GM23248 (cell line): ENCODE results near the gene SESN1. TPM values are rescaled to one million over a fixed set of nuclear protein-coding genes. Genes with fewer than 3 reads are reported as not detected.

Source experiments
- DNase-seq: peaks from one replicate; pipeline ENCODE4 v3.0.0-alpha.2; 2015
- H2AFZ ChIP-seq: fragments of 200-600 bp; sonication (generic); 2 replicates; pipeline ENCODE4 v1.6.1; 2016; ENCODE audit warnings: antibody characterized with exemption
- H3F3A ChIP-seq: fragments of 200-600 bp; sonication (generic); 2 replicates; pipeline ENCODE4 v1.6.1; 2016; ENCODE audit warnings: mild to moderate bottlenecking, antibody characterized with exemption, mixed run types; ENCODE audit not compliant: insufficient read depth
- H3K27ac ChIP-seq: fragments of 200-600 bp; sonication (generic); 2 replicates; pipeline ENCODE4 v1.5.1; 2016; ENCODE audit warnings: mild to moderate bottlenecking
- H3K27me3 ChIP-seq: fragments of 200-600 bp; sonication (generic); replicated peaks from 2 replicates; pipeline ENCODE4 v1.6.1; 2016; ENCODE audit warnings: mild to moderate bottlenecking; ENCODE audit not compliant: insufficient read depth
- H3K36me3 ChIP-seq: fragments of 200-600 bp; sonication (generic); 2 replicates; pipeline ENCODE4 v1.6.1; 2016; ENCODE audit warnings: low read depth, mild to moderate bottlenecking
- H3K4me1 ChIP-seq: fragments of 200-600 bp; sonication (generic); 2 replicates; pipeline ENCODE4 v1.6.1; 2016; ENCODE audit warnings: mild to moderate bottlenecking; ENCODE audit not compliant: insufficient read depth
- H3K4me2 ChIP-seq: fragments of 200-600 bp; sonication (generic); one replicate; pipeline ENCODE4 v1.6.1; 2016; ENCODE audit warnings: mild to moderate bottlenecking; ENCODE audit not compliant: unreplicated experiment
- H3K4me3 ChIP-seq: fragments of 200-600 bp; sonication (generic); 2 replicates; pipeline ENCODE4 v1.5.1; 2016; ENCODE audit warnings: mild to moderate bottlenecking
- H3K79me2 ChIP-seq: fragments of 200-600 bp; sonication (generic); 2 replicates; pipeline ENCODE4 v1.6.1; 2016; ENCODE audit warnings: mild to moderate bottlenecking; ENCODE audit not compliant: insufficient read depth
- H3K9ac ChIP-seq: fragments of 200-600 bp; sonication (generic); 2 replicates; pipeline ENCODE4 v1.6.1; 2016; ENCODE audit warnings: mild to moderate bottlenecking
- H3K9me2 ChIP-seq: fragments of 200-600 bp; sonication (generic); 2 replicates; pipeline ENCODE4 v1.6.1; 2016; ENCODE audit warnings: mixed run types, mild to moderate bottlenecking, moderate library complexity; ENCODE audit not compliant: insufficient read depth
- H3K9me3 ChIP-seq: fragments of 200-600 bp; sonication (generic); one replicate; pipeline ENCODE4 v1.6.1; 2017; ENCODE audit warnings: low read depth
- H4K20me1 ChIP-seq: fragments of 200-600 bp; sonication (generic); 2 replicates; pipeline ENCODE4 v1.6.0; 2016; ENCODE audit not compliant: insufficient read depth
- EZH2 ChIP-seq: fragments of 200-600 bp; sonication (generic); IDR thresholded peaks from 2 replicates; pipeline ENCODE4 v1.6.1; 2018; ENCODE audit warnings: antibody characterized with exemption, mild to moderate bottlenecking; ENCODE audit not compliant: insufficient read depth, poor library complexity, severe bottlenecking
- EZH2phosphoT487 ChIP-seq: fragments of 200-600 bp; sonication (generic); IDR thresholded peaks from 2 replicates; pipeline ENCODE4 v1.6.1; 2018; ENCODE audit warnings: antibody characterized with exemption, moderate library complexity, mild to moderate bottlenecking, low read depth; ENCODE audit not compliant: insufficient read depth
- WGBS, 2 experiments: methylation state at CpG; one replicate each; pipeline ENCODE4 v1.1.6; 2015 to 2017; ENCODE audit warnings: low lambda C conversion rate in 2 of 2, low coverage in 1 of 2; ENCODE audit errors: missing lambda C conversion rate in 2 of 2; 5-methylcytosine and 5-hydroxymethylcytosine counted together
- in situ Hi-C: fragments of 300-500 bp; cut with MboI; formaldehyde crosslinking; loops from 2 replicates; pipeline ENCODE4 v1.15.0; 2020
- polyA plus RNA-seq: library from polyadenylated mRNA; unstranded; fragments of >200 nt; fragmentation: Nextera tagmentation; extraction: Ambion mirVana; gene quantifications from 2 replicates; pipeline ENCODE4 v1.2.1, GENCODE V29; 2016
- total RNA-seq: library from RNA; depleted of rRNA; stranded (reverse); fragments of >200 nt; shearing (Covaris generic); gene quantifications from 2 replicates; pipeline ENCODE4 v1.2.3, GENCODE V29; 2014

The SESN1 gene
- total and polyA plus RNA-seq, 2 experiments from 2014 or later = 14.2 to 17.6 TPM

DNA sequence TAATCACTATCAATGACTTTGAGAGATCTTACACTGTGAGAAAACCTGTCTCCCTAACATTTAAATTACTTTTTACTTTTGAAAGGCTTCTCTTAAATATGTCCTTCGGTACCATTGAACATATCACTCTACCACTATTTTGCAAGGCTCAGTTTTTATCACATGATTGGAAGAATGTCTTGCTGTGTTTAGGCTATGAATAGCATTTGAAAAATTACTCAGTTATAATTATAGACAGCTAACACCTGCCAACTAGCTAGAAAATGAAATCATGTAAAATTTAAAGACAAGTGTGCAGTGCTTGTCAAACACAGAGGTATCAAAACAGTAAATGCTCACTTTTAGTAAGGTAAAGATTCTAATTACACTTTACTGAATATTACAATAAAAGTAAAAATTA, 11.0 kb downstream of the SESN1 start:
- 88 to 100% methylated on average over 1 of the region's 1 CpG for WGBS, 2 experiments
- Histone ChIP-seq H3K27me3 (no peaks in the 10 kb centered on the region), H4K20me1 (no peaks in the 10 kb centered on the region), H3K9me2 (no peaks in the 10 kb centered on the region), H3K79me2 (peaks cover 23% of the 10 kb centered on the region), H3K4me2 (no peak overlapping the region), H3K36me3 (peaks cover 4% of the 10 kb centered on the region; the same call in 1 of the 2 replicates), H3K4me3 (no peak overlapping the region), H3K4me1 (no peaks in the 10 kb centered on the region), H3K9ac (no peak overlapping the region), H2AFZ (no peak overlapping the region), H3K27ac (no peak overlapping the region), H3F3A (peaks cover 5% of the 10 kb centered on the region; the same call in 1 of the 2 replicates), H3K9me3 (no peaks in the 10 kb centered on the region)
- in situ Hi-C loops = no loop called here
- TF ChIP-seq EZH2phosphoT487 (no peak), EZH2 (no peak)
- DNase-seq = no peak

DNA sequence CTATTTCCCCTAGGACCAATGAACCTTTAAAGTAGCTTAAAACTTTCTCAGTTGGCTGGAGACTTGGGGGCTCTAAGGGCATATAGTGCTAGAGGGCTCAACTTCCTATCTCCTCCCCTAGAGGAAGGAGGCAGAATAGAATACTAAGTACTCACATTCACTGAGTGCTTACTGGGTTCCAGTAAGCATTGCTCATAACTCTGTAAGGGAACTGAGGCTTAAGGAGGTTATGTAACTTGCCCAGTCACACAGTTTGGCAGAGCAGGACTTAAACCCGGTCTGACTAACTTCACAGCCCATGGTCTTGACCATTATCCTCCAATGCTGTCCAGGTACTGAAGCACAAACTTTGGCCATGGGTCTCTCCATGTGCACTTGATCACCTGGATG, 12.5 kb downstream of the SESN1 start:
- in situ Hi-C loops = no loop called here

DNA sequence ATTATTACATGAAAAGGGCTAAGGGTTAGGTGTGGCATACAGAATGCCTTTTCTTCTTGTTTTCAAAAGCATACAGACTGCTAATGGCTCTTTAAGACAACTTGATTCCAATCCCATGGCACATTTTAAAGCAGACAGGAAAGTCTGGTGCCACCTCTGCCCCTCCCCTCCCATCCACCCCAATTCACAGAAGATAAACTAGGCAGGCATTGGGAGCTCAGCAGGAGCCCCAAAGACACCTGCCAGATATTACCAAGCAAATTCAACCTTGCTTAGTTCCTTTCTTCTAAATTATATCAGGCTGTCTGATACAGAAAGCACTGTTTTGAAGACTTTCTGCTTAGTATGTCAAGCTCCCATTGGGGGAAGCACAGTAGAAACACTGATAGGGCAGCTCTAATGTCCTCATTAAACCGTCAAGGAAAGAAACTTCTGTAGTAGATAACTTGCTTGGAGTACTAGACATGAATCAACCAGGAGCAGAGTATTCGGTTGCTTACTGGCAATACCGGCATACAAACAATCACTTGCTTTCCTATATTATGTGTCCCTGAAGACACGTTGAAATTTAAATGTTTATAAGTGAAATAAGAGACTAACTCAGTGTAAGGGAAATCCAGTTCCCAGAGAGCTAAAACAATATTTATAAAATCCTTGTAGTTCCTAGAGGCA, 13.0 kb downstream of the SESN1 start:
- H4K20me1 ChIP-seq = no peaks in the 10 kb centered on the region
- 82 to 88% methylated on average over 4 of the region's 4 CpGs for WGBS, 2 experiments
- no peak overlapping the region for H3K27ac ChIP-seq
- no peak overlapping the region for H3K4me3 ChIP-seq
- H2AFZ ChIP-seq = no peak overlapping the region
- peaks cover 4% of the 10 kb centered on the region; the same call in 1 of the 2 replicates for H3K36me3 ChIP-seq
- TF ChIP-seq EZH2 = no peak
- TF ChIP-seq EZH2phosphoT487 = no peak
- in situ Hi-C loops = no loop called here
- H3F3A ChIP-seq = peaks cover 5% of the 10 kb centered on the region; the same call in 1 of the 2 replicates
- no peaks in the 10 kb centered on the region for H3K9me2 ChIP-seq
- no peaks in the 10 kb centered on the region for H3K4me1 ChIP-seq
- no peaks in the 10 kb centered on the region for H3K27me3 ChIP-seq
- H3K9ac ChIP-seq = no peak overlapping the region
- no peak for DNase-seq
- peaks cover 13% of the 10 kb centered on the region; the same call in 1 of the 2 replicates for H3K79me2 ChIP-seq
- no peaks in the 10 kb centered on the region for H3K9me3 ChIP-seq
- H3K4me2 ChIP-seq = no peak overlapping the region

More for the DNA sequence above, 12.5 kb downstream of the SESN1 start:
- H3K9ac ChIP-seq = no peak overlapping the region
- H3K79me2 ChIP-seq = peaks cover 15% of the 10 kb centered on the region; the same call in 1 of the 2 replicates
- H3K36me3 ChIP-seq = peaks cover 4% of the 10 kb centered on the region; the same call in 1 of the 2 replicates
- H4K20me1 ChIP-seq = no peaks in the 10 kb centered on the region
- no peaks in the 10 kb centered on the region for H3K9me3 ChIP-seq
- 53 to 57% methylated on average over 1 of the region's 1 CpG for WGBS, 2 experiments
- no peaks in the 10 kb centered on the region for H3K27me3 ChIP-seq
- no peak for TF ChIP-seq EZH2
- no peak for TF ChIP-seq EZH2phosphoT487
- H3F3A ChIP-seq = peaks cover 5% of the 10 kb centered on the region; the same call in 1 of the 2 replicates
- no peak overlapping the region for H3K27ac ChIP-seq
- DNase-seq = peak; percentile 81
- H2AFZ ChIP-seq = no peak overlapping the region
- no peaks in the 10 kb centered on the region for H3K9me2 ChIP-seq
- no peak overlapping the region for H3K4me3 ChIP-seq
- H3K4me2 ChIP-seq = no peak overlapping the region
- no peaks in the 10 kb centered on the region for H3K4me1 ChIP-seq

DNA sequence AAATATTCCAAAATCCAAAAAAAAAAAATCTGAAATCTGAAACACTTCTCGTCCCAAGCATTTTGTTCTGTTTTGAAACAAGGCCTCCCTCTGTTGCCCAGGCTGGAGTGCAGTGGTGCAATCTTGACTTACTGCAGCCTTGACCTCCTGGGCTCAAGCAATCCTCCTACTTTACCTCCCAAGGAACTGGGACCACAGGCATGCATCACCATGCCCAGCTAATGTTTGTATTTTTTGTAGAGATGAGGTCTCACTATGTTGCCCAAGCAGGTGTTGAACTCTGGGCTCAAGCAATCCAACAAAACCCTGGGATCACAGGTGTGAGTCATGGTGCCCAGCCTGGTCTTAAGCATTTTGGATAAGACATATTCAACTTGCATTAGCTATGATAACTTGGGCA, 13.6 kb downstream of the SESN1 start:
- Histone ChIP-seq H2AFZ (no peak overlapping the region), H3K9me3 (no peaks in the 10 kb centered on the region), H3K4me3 (no peak overlapping the region), H3K9me2 (no peaks in the 10 kb centered on the region), H3K36me3 (peaks cover 4% of the 10 kb centered on the region; the same call in 1 of the 2 replicates), H4K20me1 (no peaks in the 10 kb centered on the region), H3K9ac (no peak overlapping the region), H3K27me3 (no peaks in the 10 kb centered on the region), H3K79me2 (peaks cover 7% of the 10 kb centered on the region; the same call in 1 of the 2 replicates), H3F3A (peaks cover 9% of the 10 kb centered on the region), H3K4me1 (peaks cover 5% of the 10 kb centered on the region), H3K27ac (no peak overlapping the region), H3K4me2 (no peak overlapping the region)
- TF ChIP-seq EZH2phosphoT487 (no peak), EZH2 (no peak)
- DNase-seq = no peak
- 89 to 95% methylated on average over 1 of the region's 1 CpG for WGBS, 2 experiments
- in situ Hi-C loops = no loop called here
